ENCODE measurements around the gene AK4. TPM values are rescaled to one million over a fixed set of nuclear protein-coding genes. Genes with fewer than 3 reads are reported as not detected.
A peak's percentile ranks its signal among the peaks of the same experiment; 100 is the strongest.
"Not testable (repeated sequence)": the region's sequence is repeated elsewhere in the genome, so short reads cannot be mapped to it uniquely, and the experiment has no call there.

Gene AK4
- total RNA-seq (2021; fragmentation: NEBNext Ultra II Directional; extraction: Animal tissue kit (Norgen Biotek cat#: 25700)): 159 and 175 TPM in 2 replicates
- polyA plus RNA-seq (2011; rRNA removed): 38.6 and 64.5 TPM in 2 replicates
- polyA plus RNA-seq (2011; cell fraction: cytosol; rRNA removed): 43.2 TPM
- 26.7 TPM for polyA plus RNA-seq (2011; cell fraction: nucleus; rRNA removed)
- 54.2 to 73.8 TPM (median 65.5 TPM) in 4 replicates for polyA plus RNA-seq (2012, experiment 1 of 2)
- polyA plus RNA-seq (2012, experiment 2 of 2): 24.0 TPM
- polyA plus RNA-seq (2013, experiment 1 of 2): 109 TPM
- 113 TPM for polyA plus RNA-seq (2013, experiment 2 of 2)
- polyA minus RNA-seq (2011; rRNA and poly(A)+ RNA removed): 75.4 and 132 TPM in 2 replicates
- 33.1 TPM for polyA minus RNA-seq (2011; cell fraction: cytosol; rRNA and poly(A)+ RNA removed)
- polyA minus RNA-seq (2011; cell fraction: nucleus; rRNA and poly(A)+ RNA removed): 38.6 TPM
- long read RNA-seq, experiment 1, full-length matches to known transcripts: 34 of 156 reads
- long read RNA-seq, experiment 1, partial matches to known transcripts: 41 of 156 reads
- long read RNA-seq, experiment 1, other reads (novel, unspliced or antisense): 81 of 156 reads
- long read RNA-seq, experiment 2, full-length matches to known transcripts: 79 of 101 reads
- long read RNA-seq, experiment 2, partial matches to known transcripts: 0 of 101 reads
- long read RNA-seq, experiment 2, other reads (novel, unspliced or antisense): 22 of 101 reads

DNA sequence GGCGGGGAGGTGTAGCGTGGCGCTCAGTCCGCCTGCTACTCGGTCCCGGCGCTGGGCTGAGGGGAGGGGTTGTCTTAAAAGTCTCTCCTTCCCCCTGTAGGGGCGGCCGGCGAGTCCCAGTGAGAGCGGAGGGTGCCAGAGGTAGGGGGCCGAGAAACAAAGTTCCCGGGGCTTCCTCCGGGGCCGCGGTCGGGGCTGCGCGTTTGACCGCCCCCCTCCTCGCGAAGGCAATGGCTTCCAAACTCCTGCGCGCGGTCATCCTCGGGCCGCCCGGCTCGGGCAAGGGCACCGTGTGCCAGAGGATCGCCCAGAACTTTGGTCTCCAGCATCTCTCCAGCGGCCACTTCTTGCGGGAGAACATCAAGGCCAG is at the start of gene AK4:
AK4 (plus strand) TSS at position 26 of the 370 bp plus-strand sequence; CDS start at position 231, 205 bp downstream.
- WGBS, 2 experiments (ENCODE audit: extremely low coverage in 1 of 2, insufficient coverage in 1 of 2, insufficient read length in 1 of 2, insufficient replicate concordance in 2 of 2, low coverage in 1 of 2, low lambda C conversion rate in 2 of 2, missing lambda C conversion rate in 1 of 2): 1% methylated on average over 14 of the region's 33 CpGs; no CpG with 5 or more reads in 1 of the 2 experiments
- peak within 1 kb of the TSS; percentile 43 to 77 (median 59) for H3K4me3 ChIP-seq (ENCODE audit: extremely low read depth in 1 of 4, insufficient read depth in 2 of 4, low read depth in 3 of 4, low read length in 4 of 4)
- H3K27me3 ChIP-seq (replicated peaks in 1 of 4; ENCODE audit: control insufficient read depth in 3 of 4, extremely low read depth in 1 of 4, insufficient read depth in 3 of 4, low read length in 3 of 4): peaks cover 2 to 22% (median 14%) of the 10 kb centered on the region in 4 experiments; a peak in 6 of 7 replicates
- H2BK120ac ChIP-seq (replicated peaks; ENCODE audit: low read depth, low read length); H3K14ac ChIP-seq (ENCODE audit: insufficient read length); H2BK20ac ChIP-seq (ENCODE audit: low read length); H3K4ac ChIP-seq (replicated peaks; ENCODE audit: insufficient read length, low read depth, low read length); DNase-seq (ENCODE audit: low read depth in 1 of 2, low spot score in 2 of 2); FAIRE-seq; H3K36me3 ChIP-seq (ENCODE audit: control insufficient read depth in 2 of 4, insufficient read depth in 4 of 4, low read length in 3 of 4); H3K23ac ChIP-seq (ENCODE audit: insufficient read length); H3K79me1 ChIP-seq (ENCODE audit: low read depth, low read length); H4K20me1 ChIP-seq (replicated peaks in 1 of 2; ENCODE audit: control insufficient read depth in 1 of 2, insufficient read depth in 2 of 2, low read length in 2 of 2); H3K9me3 ChIP-seq (ENCODE audit: insufficient read depth in 2 of 2, low read depth in 1 of 2, low read length in 1 of 2): not testable (repeated sequence)
- H3K23me2 ChIP-seq (ENCODE audit: low read depth, low read length): peaks cover 18% of the 10 kb centered on the region
- peak within 1 kb of the TSS; percentile 66 for H2AFZ ChIP-seq (ENCODE audit: low read length)
- H3K79me2 ChIP-seq (ENCODE audit: control insufficient read depth in 1 of 2, insufficient read depth in 2 of 2, low read length in 2 of 2): peaks cover 0 to 18% of the 10 kb centered on the region in 2 experiments; a peak in 2 of 4 replicates
- H3K4me1 ChIP-seq (replicated peaks in 1 of 4; ENCODE audit: control insufficient read depth in 3 of 4, insufficient read depth in 4 of 4, low read length in 3 of 4): peaks cover 9 to 12% (median 10%) of the 10 kb centered on the region in 4 experiments
- peak within 1 kb of the TSS; percentile 54; the same call in 1 of the 2 replicates for H2BK15ac ChIP-seq (ENCODE audit: low read length)
- H3K9ac ChIP-seq (replicated peaks in 1 of 4; ENCODE audit: extremely low read depth in 1 of 4, low read depth in 3 of 4, low read length in 3 of 4): peak within 1 kb of the TSS; percentile 36 to 77 (median 49)
- POLR2A ChIA-PET (ENCODE audit: partially characterized antibody): interaction anchor here (0.7 to 5.2 kb wide), 18 partner anchors 9 to 544 kb away, joined by 3 to 48 read pairs (median 4); partner anchors contain the start of gene JAK1
- peak within 1 kb of the TSS; percentile 65 to 96 for H3K4me2 ChIP-seq (ENCODE audit: insufficient read depth in 1 of 2, low read depth in 2 of 2, low read length in 2 of 2)
- TF ChIP-seq TAF1 (IDR thresholded peaks at IDR 0.05; ENCODE audit: low read depth, low read length) (peak; percentile 26; the same call in 1 of the 2 replicates), ASH2L (IDR thresholded peaks at IDR 0.05; ENCODE audit: low read length) (peak; percentile 14)
- H4K5ac ChIP-seq (ENCODE audit: insufficient read length, low read depth, low read length): peak within 1 kb of the TSS; percentile 79
- peak within 1 kb of the TSS; percentile 67 for H3K56ac ChIP-seq (replicated peaks; ENCODE audit: insufficient read length, low read depth, low read length)
- H2BK12ac ChIP-seq (ENCODE audit: low read depth, low read length): peak within 1 kb of the TSS; percentile 97; the same call in 1 of the 2 replicates
- CTCF ChIA-PET (ENCODE audit: partially characterized antibody): interaction anchor here (1.8 kb wide), 1 partner anchor 61 kb away, joined by 7 read pairs; no protein-coding TSS in a partner anchor
- peak within 1 kb of the TSS; percentile 92 for H4K91ac ChIP-seq (replicated peaks; ENCODE audit: insufficient read length, low read length)
- H4K8ac ChIP-seq (ENCODE audit: extremely low read depth, insufficient read depth, low read length): peak within 1 kb of the TSS; percentile 92
- 0 out of 2 replicates have a peak within 1 kb of the TSS, but pooled peaks have one; percentile 65 for H2AK5ac ChIP-seq (ENCODE audit: low read depth, low read length)
- H3K18ac ChIP-seq (ENCODE audit: extremely low read depth, low read length): peak within 1 kb of the TSS; percentile 96; the same call in 1 of the 2 replicates
- peak within 1 kb of the TSS; percentile 13; the same call in 1 of the 2 replicates for H3K27ac ChIP-seq (ENCODE audit: low read depth, low read length)
- H2BK5ac ChIP-seq (ENCODE audit: low read depth, low read length): peak within 1 kb of the TSS; percentile 80; the same call in 1 of the 2 replicates

All from H1 (cell line).